DND-41 (cell line): ENCODE results near the gene RAD18.

Source experiments
- EZH2 ChIP-seq: IDR thresholded peaks from 3 replicates; pipeline ENCODE4 v1.6.1; 2012; ENCODE audit warnings: borderline replicate concordance, low read depth, mild to moderate bottlenecking, moderate library complexity, low read length, inconsistent platforms; ENCODE audit not compliant: severe bottlenecking
- TF ChIP-seq, protein P1 (sequence below): IDR thresholded peaks from 2 replicates; pipeline ENCODE4 v1.5.1; 2012; ENCODE audit warnings: borderline replicate concordance, low read length, moderate library complexity, mild to moderate bottlenecking; ENCODE audit not compliant: poor library complexity, severe bottlenecking; ENCODE audit errors: extremely low read depth

GRCh38 chr3:8903191-8903590 lies 60.1 kb downstream of the RAD18 start:
- TF ChIP-seq, protein P1, sequence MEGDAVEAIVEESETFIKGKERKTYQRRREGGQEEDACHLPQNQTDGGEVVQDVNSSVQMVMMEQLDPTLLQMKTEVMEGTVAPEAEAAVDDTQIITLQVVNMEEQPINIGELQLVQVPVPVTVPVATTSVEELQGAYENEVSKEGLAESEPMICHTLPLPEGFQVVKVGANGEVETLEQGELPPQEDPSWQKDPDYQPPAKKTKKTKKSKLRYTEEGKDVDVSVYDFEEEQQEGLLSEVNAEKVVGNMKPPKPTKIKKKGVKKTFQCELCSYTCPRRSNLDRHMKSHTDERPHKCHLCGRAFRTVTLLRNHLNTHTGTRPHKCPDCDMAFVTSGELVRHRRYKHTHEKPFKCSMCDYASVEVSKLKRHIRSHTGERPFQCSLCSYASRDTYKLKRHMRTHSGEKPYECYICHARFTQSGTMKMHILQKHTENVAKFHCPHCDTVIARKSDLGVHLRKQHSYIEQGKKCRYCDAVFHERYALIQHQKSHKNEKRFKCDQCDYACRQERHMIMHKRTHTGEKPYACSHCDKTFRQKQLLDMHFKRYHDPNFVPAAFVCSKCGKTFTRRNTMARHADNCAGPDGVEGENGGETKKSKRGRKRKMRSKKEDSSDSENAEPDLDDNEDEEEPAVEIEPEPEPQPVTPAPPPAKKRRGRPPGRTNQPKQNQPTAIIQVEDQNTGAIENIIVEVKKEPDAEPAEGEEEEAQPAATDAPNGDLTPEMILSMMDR, result no peak
- no peak for TF ChIP-seq EZH2
